ENCODE data around the gene CDCP1.

DNA sequence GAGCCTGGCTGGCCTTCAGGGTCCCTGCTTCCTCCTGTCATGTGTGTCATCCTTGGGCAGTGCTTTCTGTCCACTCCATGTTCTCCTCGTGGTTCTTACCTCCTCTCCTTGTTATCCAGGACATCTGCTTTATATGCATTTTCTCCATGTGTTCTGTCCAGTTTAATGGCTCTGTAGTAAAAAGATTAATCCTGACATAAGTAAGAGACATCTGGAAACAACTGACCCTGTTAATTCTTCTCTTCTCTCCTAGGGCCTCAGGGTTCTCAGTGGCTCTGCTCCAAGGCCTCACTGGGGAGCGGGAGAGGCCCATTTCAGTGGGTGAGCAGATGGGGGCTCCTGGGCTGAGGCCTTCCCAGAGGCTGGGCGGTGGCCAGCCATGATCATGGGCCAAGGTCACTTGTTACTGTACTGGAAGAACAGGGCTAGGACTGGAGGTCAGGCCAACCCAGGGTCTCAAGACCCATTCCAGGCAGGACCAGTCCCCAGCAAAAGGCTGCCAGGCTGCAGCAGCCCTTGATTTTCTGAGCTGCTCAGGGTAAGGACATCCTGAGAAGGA is 20.2 kb upstream of the CDCP1 start:
- no peak for TF ChIP-seq EZH2 (IDR thresholded peaks at IDR 0.05; ENCODE audit: borderline replicate concordance, low read length)
- TF ChIP-seq, protein P1, sequence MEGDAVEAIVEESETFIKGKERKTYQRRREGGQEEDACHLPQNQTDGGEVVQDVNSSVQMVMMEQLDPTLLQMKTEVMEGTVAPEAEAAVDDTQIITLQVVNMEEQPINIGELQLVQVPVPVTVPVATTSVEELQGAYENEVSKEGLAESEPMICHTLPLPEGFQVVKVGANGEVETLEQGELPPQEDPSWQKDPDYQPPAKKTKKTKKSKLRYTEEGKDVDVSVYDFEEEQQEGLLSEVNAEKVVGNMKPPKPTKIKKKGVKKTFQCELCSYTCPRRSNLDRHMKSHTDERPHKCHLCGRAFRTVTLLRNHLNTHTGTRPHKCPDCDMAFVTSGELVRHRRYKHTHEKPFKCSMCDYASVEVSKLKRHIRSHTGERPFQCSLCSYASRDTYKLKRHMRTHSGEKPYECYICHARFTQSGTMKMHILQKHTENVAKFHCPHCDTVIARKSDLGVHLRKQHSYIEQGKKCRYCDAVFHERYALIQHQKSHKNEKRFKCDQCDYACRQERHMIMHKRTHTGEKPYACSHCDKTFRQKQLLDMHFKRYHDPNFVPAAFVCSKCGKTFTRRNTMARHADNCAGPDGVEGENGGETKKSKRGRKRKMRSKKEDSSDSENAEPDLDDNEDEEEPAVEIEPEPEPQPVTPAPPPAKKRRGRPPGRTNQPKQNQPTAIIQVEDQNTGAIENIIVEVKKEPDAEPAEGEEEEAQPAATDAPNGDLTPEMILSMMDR (conservative IDR thresholded peaks at IDR 0.05 in 1 of 2, IDR thresholded peaks at IDR 0.05 in 1 of 2; ENCODE audit: extremely low read depth in 1 of 2, insufficient read depth in 1 of 2, low read depth in 1 of 2, low read length in 2 of 2) = no peak

Data from mammary epithelial cell (primary cell).